Adrenal gland (tissue), 12 donors: ENCODE data around the gene PDLIM4. TPM values are rescaled to one million over a fixed set of nuclear protein-coding genes. Genes with fewer than 3 reads are reported as not detected.

Experiments
- DNase-seq, 7 donors: peaks; one replicate each; pipeline ENCODE4 v3.0.0-alpha.2; 2019 to 2020
- H3K27ac ChIP-seq, 5 donors: fragments of 200-600 bp; sonication (generic) in 4 of 5; 1 replicate in 3 of 5; 2 replicates in 2 of 5; pipeline versions ENCODE4 v1.5.1 to v1.8.0; 2016 to 2020; ENCODE audit warnings: mild to moderate bottlenecking in 1 of 5
- H3K27me3 ChIP-seq: fragments of 200-600 bp; 2 replicates; pipeline ENCODE4 v1.8.0; 2021
- H3K36me3 ChIP-seq, 2 donors: fragments of 200-600 bp; replicated peaks in 1 of 2; 1 replicate in 1 of 2; 2 replicates in 1 of 2; pipeline versions ENCODE4 v1.5.1 to v1.8.0; 2018 to 2022
- H3K4me1 ChIP-seq, 2 donors: fragments of 200-600 bp; replicated peaks in 1 of 2; 1 replicate in 1 of 2; 2 replicates in 1 of 2; pipeline versions ENCODE4 v1.5.1 to v1.8.0; 2018 to 2021
- H3K4me3 ChIP-seq, 4 donors: fragments of 200-600 bp; sonication (generic) in 3 of 4; one replicate each; pipeline ENCODE4 v1.5.1; 2016 to 2018
- H3K9me3 ChIP-seq, 3 donors: fragments of 200-600 bp; sonication (generic) in 1 of 3; replicated peaks in 1 of 3; 1 replicate in 2 of 3; 2 replicates in 1 of 3; pipeline versions ENCODE4 v1.5.1 to v1.8.0; 2016 to 2021
- POLR2A ChIP-seq, 2 donors: fragments of 450-650 bp; IDR thresholded peaks; one replicate each; pipeline ENCODE4 v1.6.1; 2017; ENCODE audit warnings: antibody characterized with exemption in 2 of 2, mild to moderate bottlenecking in 2 of 2, moderate library complexity in 1 of 2
- WGBS, 4 donors: extraction: QIAGEN DNeasy Blood & Tissue Kit in 2 of 4; methylation state at CpG; one replicate each; pipeline versions ENCODE4 v1.1.5 to v1.1.7; 2013 to 2017; 5-methylcytosine and 5-hydroxymethylcytosine counted together
- intact Hi-C, 2 donors: fragments of 100-400 bp; cut with DNase I; formaldehyde crosslinking; loops; one replicate each; pipeline versions ENCODE4 v1.14.1 to v1.15.0; 2022 to 2023
- polyA plus RNA-seq, 3 donors: library from polyadenylated mRNA; stranded (reverse); fragments of 200-250 nt in 2 of 3; fragments of 350-450 nt in 1 of 3; fragmentation: Illumina TruSeq in 1 of 3; extraction: RNeasy Lipid Tissue Mini Kit (QIAGEN cat#74804) in 1 of 3; gene quantifications; one replicate each; pipeline ENCODE4 v1.2.3, GENCODE V29; 2013 to 2014
- total RNA-seq, 9 donors: library from RNA; depleted of rRNA in 4 of 9; stranded (reverse); fragments of >200 nt in 4 of 9; fragments of 120-200 nt in 1 of 9; fragmentation: NEBNext Ultra II Directional in 1 of 9; extraction: Animal tissue kit (Norgen Biotek cat#: 25700) in 1 of 9; gene quantifications; one replicate each; pipeline versions ENCODE4 v1.1.0 to v1.2.4, GENCODE V29; 2013 to 2023
- TF ChIP-seq, protein P1 (sequence below), 6 experiments: fragments of 450-650 bp in 4 of 6; fragments of 200-600 bp in 2 of 6; sonication (generic) in 1 of 6; IDR thresholded peaks; 1 replicate in 5 of 6; 2 replicates in 1 of 6; pipeline versions ENCODE4 v1.5.1 to v1.8.0; 2016 to 2021; ENCODE audit warnings: antibody characterized with exemption in 6 of 6, mild to moderate bottlenecking in 2 of 6, moderate library complexity in 1 of 6
- donor health status: healthy with polysubstance abuse.
- donor health status: Bipolar disorder and iron deficiency.
- donor health status: DM: yes; HTN: yes; CAD: no.
- donor health status: DM: no; HTN: no; CAD: no.
- donor health status: DM: no; HTN: no; CAD: no.
- donor health status: DM: yes; HTN: yes; CAD: no.

Gene PDLIM4
- total and polyA plus RNA-seq, 12 donors = 0.87 to 20.2 (median 4.3) TPM

DNA sequence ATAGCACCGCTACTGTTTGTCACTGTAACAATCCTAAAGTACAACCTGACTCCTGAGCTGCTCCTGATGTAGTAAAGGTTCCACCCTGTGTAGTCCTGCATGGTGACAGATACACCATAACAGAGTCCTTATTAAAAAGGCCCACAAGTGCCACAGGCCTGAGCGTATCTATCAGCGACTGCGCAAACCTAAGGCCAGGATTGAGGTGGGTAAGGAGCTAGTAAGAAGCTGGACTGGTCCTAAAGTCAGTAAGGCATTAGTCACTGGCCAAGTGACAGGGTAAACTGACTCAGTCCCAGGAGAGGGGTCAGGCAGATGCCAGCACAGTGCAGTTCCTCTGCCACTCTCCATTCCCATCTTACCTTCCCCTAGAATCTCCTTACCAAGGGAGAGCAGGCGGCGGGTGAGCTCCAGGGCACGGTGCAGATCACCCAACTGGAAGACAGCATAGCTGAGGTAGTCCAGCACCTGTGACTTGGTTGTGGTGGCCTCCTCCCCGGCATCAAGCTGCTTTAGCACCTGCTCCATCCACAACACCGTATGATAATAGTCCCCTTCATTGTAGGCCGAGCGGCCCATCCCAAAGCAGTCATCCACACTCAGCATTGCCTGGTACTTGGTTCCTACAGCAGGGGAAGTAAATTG is 47.5 kb upstream of the PDLIM4 start:
- H3K27me3 ChIP-seq = no peaks in the 10 kb centered on the region
- peak in 2 of 7 donors; percentile 1 to 37 for DNase-seq
- peaks cover 0 to 29% of the 10 kb centered on the region in 2 donors for H3K36me3 ChIP-seq
- no peak for TF ChIP-seq POLR2A (IDR thresholded peaks at IDR 0.05)
- TF ChIP-seq, protein P1, sequence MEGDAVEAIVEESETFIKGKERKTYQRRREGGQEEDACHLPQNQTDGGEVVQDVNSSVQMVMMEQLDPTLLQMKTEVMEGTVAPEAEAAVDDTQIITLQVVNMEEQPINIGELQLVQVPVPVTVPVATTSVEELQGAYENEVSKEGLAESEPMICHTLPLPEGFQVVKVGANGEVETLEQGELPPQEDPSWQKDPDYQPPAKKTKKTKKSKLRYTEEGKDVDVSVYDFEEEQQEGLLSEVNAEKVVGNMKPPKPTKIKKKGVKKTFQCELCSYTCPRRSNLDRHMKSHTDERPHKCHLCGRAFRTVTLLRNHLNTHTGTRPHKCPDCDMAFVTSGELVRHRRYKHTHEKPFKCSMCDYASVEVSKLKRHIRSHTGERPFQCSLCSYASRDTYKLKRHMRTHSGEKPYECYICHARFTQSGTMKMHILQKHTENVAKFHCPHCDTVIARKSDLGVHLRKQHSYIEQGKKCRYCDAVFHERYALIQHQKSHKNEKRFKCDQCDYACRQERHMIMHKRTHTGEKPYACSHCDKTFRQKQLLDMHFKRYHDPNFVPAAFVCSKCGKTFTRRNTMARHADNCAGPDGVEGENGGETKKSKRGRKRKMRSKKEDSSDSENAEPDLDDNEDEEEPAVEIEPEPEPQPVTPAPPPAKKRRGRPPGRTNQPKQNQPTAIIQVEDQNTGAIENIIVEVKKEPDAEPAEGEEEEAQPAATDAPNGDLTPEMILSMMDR (IDR thresholded peaks at IDR 0.05) = no peak
- H3K9me3 ChIP-seq = no peaks in the 10 kb centered on the region
- peaks cover 0 to 6% of the 10 kb centered on the region in 2 donors for H3K4me1 ChIP-seq
- intact Hi-C loops = no loop called here
- 96 to 98% (median 96%) methylated on average over 9 to 11 of the region's 11 CpGs for WGBS, 4 donors
- H3K27ac ChIP-seq = no peak overlapping the region
- no peak overlapping the region for H3K4me3 ChIP-seq

- H3K27me3 ChIP-seq = no peaks in the 10 kb centered on the region
- intact Hi-C loops = no loop called here
- H3K4me1 ChIP-seq = peaks cover 0 to 15% of the 10 kb centered on the region in 2 donors
- WGBS, 4 donors = 83 to 95% (median 89%) methylated on average over 1 of the region's 1 CpG
- no peak overlapping the region for H3K4me3 ChIP-seq
- no peak overlapping the region for H3K27ac ChIP-seq
- no peak for DNase-seq
- TF ChIP-seq, protein P1 (IDR thresholded peaks at IDR 0.05) = no peak
- TF ChIP-seq POLR2A (IDR thresholded peaks at IDR 0.05) = no peak
- no peaks in the 10 kb centered on the region for H3K9me3 ChIP-seq
- peaks cover 0 to 29% of the 10 kb centered on the region in 2 donors for H3K36me3 ChIP-seq
Observed at GRCh38 chr5:132210944-132211343, 46.6 kb upstream of the PDLIM4 start.

DNA sequence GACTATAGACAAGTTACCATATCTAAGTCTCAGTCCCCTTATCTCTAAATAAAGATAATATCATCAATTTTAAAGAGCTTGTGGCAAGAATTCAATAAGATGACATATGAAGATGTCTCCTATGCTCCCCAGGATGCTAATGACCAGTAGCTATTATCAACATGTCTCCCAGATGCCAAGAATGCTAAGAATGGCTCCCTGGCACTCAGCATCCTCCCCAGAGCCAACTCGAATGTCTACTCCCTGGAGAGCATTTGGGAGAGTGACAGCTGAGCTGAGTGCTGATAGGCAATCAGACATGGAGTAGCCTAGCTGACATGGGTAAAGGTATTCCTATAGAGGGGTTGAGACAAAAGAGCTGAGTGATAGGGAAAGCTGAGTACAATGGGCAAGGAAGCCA is 45.7 kb upstream of the PDLIM4 start:
- DNase-seq = no peak
- Histone ChIP-seq H3K9me3 (no peaks in the 10 kb centered on the region), H3K4me1 (peaks cover 0 to 15% of the 10 kb centered on the region in 2 donors), H3K27me3 (no peaks in the 10 kb centered on the region), H3K4me3 (no peak overlapping the region), H3K36me3 (peaks cover 0 to 29% of the 10 kb centered on the region in 2 donors), H3K27ac (no peak overlapping the region)
- no peak for TF ChIP-seq POLR2A (IDR thresholded peaks at IDR 0.05)
- TF ChIP-seq, protein P1 (IDR thresholded peaks at IDR 0.05) = no peak
- intact Hi-C loops = no loop called here
- WGBS, 4 donors = 60 to 77% (median 72%) methylated on average over 1 of the region's 1 CpG

DNA sequence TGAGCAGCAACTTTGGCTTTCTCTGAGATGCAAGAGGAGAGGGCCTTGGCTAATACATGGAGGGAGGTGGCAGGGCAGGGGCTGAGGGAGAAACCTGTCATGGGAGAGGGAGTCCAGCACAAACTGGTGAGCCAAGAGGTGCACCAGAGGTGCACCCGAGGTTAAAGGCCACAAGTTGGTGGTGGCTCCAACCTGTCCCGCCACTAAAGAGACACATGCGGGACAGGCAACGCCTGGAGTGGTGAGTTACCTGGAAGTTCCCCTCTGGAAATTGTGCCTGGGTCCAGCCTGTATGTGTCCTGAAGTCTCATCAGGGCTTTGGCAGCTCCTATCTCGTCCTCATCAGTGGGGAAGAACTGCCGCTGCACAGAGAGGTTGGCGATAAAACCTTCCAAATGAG is 43.8 kb upstream of the PDLIM4 start:
- TF ChIP-seq POLR2A (IDR thresholded peaks at IDR 0.05) = no peak
- TF ChIP-seq, protein P1 (IDR thresholded peaks at IDR 0.05) = no peak
- peak in 1 of 7 donors; percentile 10 for DNase-seq
- Histone ChIP-seq H3K9me3 (no peaks in the 10 kb centered on the region), H3K27ac (peak overlapping the region in 1 of 5 donors; percentile 84), H3K4me3 (no peak overlapping the region), H3K36me3 (peaks cover 0 to 35% of the 10 kb centered on the region in 2 donors), H3K27me3 (no peaks in the 10 kb centered on the region), H3K4me1 (peaks cover 0 to 15% of the 10 kb centered on the region in 2 donors)
- WGBS, 4 donors = 97 to 100% (median 99%) methylated on average over 2 to 7 of the region's 7 CpGs
- intact Hi-C loops = no loop called here
